Heart left ventricle (tissue), 16 donors: ENCODE data around the gene SLC30A4. TPM values are rescaled to one million over a fixed set of nuclear protein-coding genes. Genes with fewer than 3 reads are reported as not detected.

ENCODE experiments used
- ATAC-seq, 4 donors: fragments of 200-7000 bp; cut with Tn5 transposase; one replicate each; pipeline ENCODE4 v1.9.1; 2020 to 2022; ENCODE audit warnings: moderate library complexity in 4 of 4, mild to moderate bottlenecking in 3 of 4, moderate number of reproducible peaks in 1 of 4
- DNase-seq, 5 donors: peaks; one replicate each; pipeline ENCODE4 v3.0.0-alpha.2; 2020
- H3K27ac ChIP-seq, 12 donors: fragments of 200-600 bp; sonication (generic) in 4 of 12; one replicate each; pipeline versions ENCODE4 v1.5.0 to v1.8.0; 2016 to 2022; ENCODE audit warnings: mild to moderate bottlenecking in 2 of 12
- H3K27me3 ChIP-seq, 9 donors: fragments of 200-600 bp; sonication (generic) in 2 of 9; one replicate each; pipeline versions ENCODE4 v1.5.1 to v1.8.0; 2016 to 2022; ENCODE audit warnings: mild to moderate bottlenecking in 3 of 9
- H3K36me3 ChIP-seq, 9 donors: fragments of 200-600 bp; sonication (generic) in 2 of 9; one replicate each; pipeline versions ENCODE4 v1.5.0 to v1.8.0; 2018 to 2022; ENCODE audit warnings: mild to moderate bottlenecking in 2 of 9
- H3K4me1 ChIP-seq, 12 donors: fragments of 200-600 bp; sonication (generic) in 4 of 12; one replicate each; pipeline versions ENCODE4 v1.5.0 to v1.8.0; 2016 to 2022; ENCODE audit warnings: mild to moderate bottlenecking in 3 of 12
- H3K4me3 ChIP-seq, 12 donors: fragments of 200-600 bp; sonication (generic) in 4 of 12; one replicate each; pipeline versions ENCODE4 v1.5.0 to v1.8.0; 2017 to 2022; ENCODE audit warnings: mild to moderate bottlenecking in 9 of 12, moderate library complexity in 4 of 12
- H3K9me3 ChIP-seq, 12 donors: fragments of 200-600 bp; sonication (generic) in 4 of 12; one replicate each; pipeline versions ENCODE4 v1.5.0 to v1.8.0; 2016 to 2022; ENCODE audit warnings: mild to moderate bottlenecking in 1 of 12
- POLR2A ChIP-seq, 2 donors: fragments of 450-650 bp; IDR thresholded peaks; one replicate each; pipeline ENCODE4 v1.6.1; 2017; ENCODE audit warnings: antibody characterized with exemption in 2 of 2, mild to moderate bottlenecking in 2 of 2, moderate library complexity in 2 of 2
- WGBS, 4 donors: extraction: QIAGEN DNeasy Blood & Tissue Kit in 2 of 4; methylation state at CpG; one replicate each; pipeline versions ENCODE4 v1.1.5 to v1.1.7; 2013 to 2018; 5-methylcytosine and 5-hydroxymethylcytosine counted together
- intact Hi-C, 10 donors: fragments of 100-400 bp; cut with DNase I; formaldehyde crosslinking; loops; one replicate each; pipeline versions ENCODE4 v1.11.1 to v1.14.2; 2022
- polyA plus RNA-seq, 2 donors: library from polyadenylated mRNA; stranded (reverse); fragments of 200-250 nt; gene quantifications; one replicate each; pipeline ENCODE4 v1.2.3, GENCODE V29; 2013
- total RNA-seq, 9 donors: library from RNA; depleted of rRNA in 2 of 9; stranded (reverse); fragments of >200 nt in 2 of 9; fragmentation: NEBNext Ultra II Directional in 3 of 9; extraction: Animal tissue kit (Norgen Biotek cat#: 25700) in 3 of 9; gene quantifications; one replicate each; pipeline versions ENCODE4 v1.1.0 to v1.2.4, GENCODE V29; 2016 to 2023
- TF ChIP-seq, protein P1 (sequence below), 12 donors: fragments of 200-600 bp; sonication (generic) in 4 of 12; IDR thresholded peaks; one replicate each; pipeline versions ENCODE4 v1.5.0 to v1.8.0; 2018 to 2022; ENCODE audit warnings: antibody characterized with exemption in 12 of 12, mild to moderate bottlenecking in 5 of 12
- donor health status: ischemic (EF 13 %, LVEDD 7.1; RV severe dilation, severe dysfunction).
- donor health status: healthy with polysubstance abuse.
- donor health status: DM: no; HTN: yes; CAD: no.
- donor health status: DM: no; HTN: no; CAD: no.
- donor health status: ischemic (EF 25% LVEDD 6.9; RV normal size, moderate dysfunction).
- donor health status: ischemic (EF 25% LVEDD 5.7; RV mildly dilated, moderate dysfunction).
- donor health status: healthy.
- donor health status: DM: yes; HTN: yes; CAD: no.
- donor health status: ischemic (EF 35%, LVEDD 5.7; RV mildly dilated, moderate dysfunction).
- donor health status: nonischemic (EF 11% LVEDD 7.7; RV severe dilation, severe dysfunction).
- donor health status: DM: yes; HTN: yes; CAD: no.
- donor health status: PGD.
- donor health status: ischemic (EF 29% LVEDD 5.4; RV normal size, mild dysfunction).
- donor health status: nonischemic (EF 23%, LVEDD 6.1; RV moderate dilation, normal function).

Gene SLC30A4
- total and polyA plus RNA-seq, 11 donors = 1.9 to 4.7 (median 2.9) TPM

- Histone ChIP-seq H3K4me3 (no peak overlapping the region), H3K4me1 (no peaks in the 10 kb centered on the region), H3K27ac (no peak overlapping the region), H3K27me3 (no peaks in the 10 kb centered on the region), H3K9me3 (no peaks in the 10 kb centered on the region), H3K36me3 (no peaks in the 10 kb centered on the region)
- WGBS, 4 donors = 85 to 92% (median 88%) methylated on average over 4 of the region's 4 CpGs
- no peak for DNase-seq
- no peak for ATAC-seq
- TF ChIP-seq, protein P1, sequence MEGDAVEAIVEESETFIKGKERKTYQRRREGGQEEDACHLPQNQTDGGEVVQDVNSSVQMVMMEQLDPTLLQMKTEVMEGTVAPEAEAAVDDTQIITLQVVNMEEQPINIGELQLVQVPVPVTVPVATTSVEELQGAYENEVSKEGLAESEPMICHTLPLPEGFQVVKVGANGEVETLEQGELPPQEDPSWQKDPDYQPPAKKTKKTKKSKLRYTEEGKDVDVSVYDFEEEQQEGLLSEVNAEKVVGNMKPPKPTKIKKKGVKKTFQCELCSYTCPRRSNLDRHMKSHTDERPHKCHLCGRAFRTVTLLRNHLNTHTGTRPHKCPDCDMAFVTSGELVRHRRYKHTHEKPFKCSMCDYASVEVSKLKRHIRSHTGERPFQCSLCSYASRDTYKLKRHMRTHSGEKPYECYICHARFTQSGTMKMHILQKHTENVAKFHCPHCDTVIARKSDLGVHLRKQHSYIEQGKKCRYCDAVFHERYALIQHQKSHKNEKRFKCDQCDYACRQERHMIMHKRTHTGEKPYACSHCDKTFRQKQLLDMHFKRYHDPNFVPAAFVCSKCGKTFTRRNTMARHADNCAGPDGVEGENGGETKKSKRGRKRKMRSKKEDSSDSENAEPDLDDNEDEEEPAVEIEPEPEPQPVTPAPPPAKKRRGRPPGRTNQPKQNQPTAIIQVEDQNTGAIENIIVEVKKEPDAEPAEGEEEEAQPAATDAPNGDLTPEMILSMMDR (IDR thresholded peaks at IDR 0.05) = no peak
- TF ChIP-seq POLR2A (IDR thresholded peaks at IDR 0.05) = no peak
- intact Hi-C loops = no loop called here
Observed at GRCh38 chr15:45544266-45545023, 21.9 kb upstream of the SLC30A4 start.

DNA sequence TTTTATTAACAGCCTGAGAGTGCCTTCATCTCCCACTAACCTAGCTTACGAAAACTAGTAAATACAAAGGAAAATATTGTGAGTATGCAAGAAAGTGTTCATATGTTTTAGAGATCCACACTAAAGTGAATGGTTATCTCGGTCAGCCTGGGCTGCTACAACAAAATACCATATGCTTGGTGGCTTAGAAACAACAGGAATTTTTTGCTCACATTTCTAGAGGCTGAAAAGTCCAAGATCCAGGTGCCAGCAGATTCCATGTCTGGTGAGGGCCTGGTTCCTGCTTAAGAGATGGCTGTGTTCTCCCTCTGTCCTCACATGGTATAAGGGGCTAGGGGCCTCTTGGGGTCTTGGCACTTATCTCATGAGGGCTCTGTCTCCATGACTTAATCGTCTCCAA, 20.5 kb upstream of the SLC30A4 start:
- intact Hi-C loops = no loop called here
- no peak overlapping the region for H3K4me3 ChIP-seq
- DNase-seq = no peak
- TF ChIP-seq POLR2A (IDR thresholded peaks at IDR 0.05) = no peak
- TF ChIP-seq, protein P1 (IDR thresholded peaks at IDR 0.05) = no peak
- H3K4me1 ChIP-seq = no peaks in the 10 kb centered on the region
- no peaks in the 10 kb centered on the region for H3K9me3 ChIP-seq
- WGBS, 4 donors = 80 to 92% (median 87%) methylated on average over 3 of the region's 3 CpGs
- H3K27me3 ChIP-seq = no peaks in the 10 kb centered on the region
- no peak for ATAC-seq
- H3K27ac ChIP-seq = no peak overlapping the region
- H3K36me3 ChIP-seq = no peaks in the 10 kb centered on the region

GRCh38 chr15:45540531-45540930, 18.0 kb upstream of the SLC30A4 start:
- no peak overlapping the region for H3K27ac ChIP-seq
- TF ChIP-seq, protein P1 (IDR thresholded peaks at IDR 0.05) = no peak
- no peak for TF ChIP-seq POLR2A (IDR thresholded peaks at IDR 0.05)
- 84 to 96% (median 95%) methylated on average over 1 of the region's 1 CpG for WGBS, 4 donors

DNA sequence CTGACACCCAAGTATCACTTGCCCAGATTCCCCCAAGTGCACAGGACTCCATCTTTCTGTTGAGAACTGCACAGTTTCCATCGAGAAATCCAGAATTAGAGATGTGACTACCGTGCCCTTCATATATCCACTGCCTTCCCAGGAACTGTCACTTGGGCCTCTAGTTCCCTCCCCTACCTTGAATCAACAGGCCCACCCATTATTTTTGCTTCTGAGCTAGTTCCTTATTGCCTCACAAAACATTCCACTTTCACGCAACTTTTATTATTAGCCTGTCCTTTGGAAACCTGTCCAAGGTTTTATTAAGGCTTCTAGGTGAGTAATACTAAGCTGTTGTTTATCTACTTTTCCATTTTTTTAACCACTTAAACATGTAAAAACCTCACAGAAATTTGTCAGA, 17.1 kb upstream of the SLC30A4 start:
- WGBS, 4 donors = 91 to 94% (median 92%) methylated on average over 3 of the region's 3 CpGs
- TF ChIP-seq POLR2A (IDR thresholded peaks at IDR 0.05) = no peak
- TF ChIP-seq, protein P1 (IDR thresholded peaks at IDR 0.05) = no peak
- no peaks in the 10 kb centered on the region for H3K4me1 ChIP-seq
- H3K27me3 ChIP-seq = peaks cover 0 to 2% (median 0%) of the 10 kb centered on the region in 9 donors
- intact Hi-C loops = no loop called here
- no peak overlapping the region for H3K27ac ChIP-seq
- DNase-seq (no peak), ATAC-seq (no peak)
- H3K9me3 ChIP-seq = no peaks in the 10 kb centered on the region
- no peak overlapping the region for H3K4me3 ChIP-seq
- no peaks in the 10 kb centered on the region for H3K36me3 ChIP-seq

More at GRCh38 chr15:45540531-45540930, 18.0 kb upstream of the SLC30A4 start:
- no peaks in the 10 kb centered on the region for H3K9me3 ChIP-seq
- H3K4me1 ChIP-seq = no peaks in the 10 kb centered on the region
- no peaks in the 10 kb centered on the region for H3K36me3 ChIP-seq
- peaks cover 0 to 1% (median 0%) of the 10 kb centered on the region in 9 donors for H3K27me3 ChIP-seq
- DNase-seq = no peak
- ATAC-seq = no peak
- intact Hi-C loops = no loop called here
- H3K4me3 ChIP-seq = no peak overlapping the region
